SK-N-MC (cell line): ENCODE results near the gene MOAP1.

ENCODE experiments used
- EZH2 ChIP-seq: fragments of 200-600 bp; sonication (generic); IDR thresholded peaks from one replicate; pipeline ENCODE4 v1.6.1; 2017; ENCODE audit warnings: antibody characterized with exemption
- FOXP2 ChIP-seq: optimal IDR thresholded peaks from 2 replicates; pipeline ENCODE3; 2011; ENCODE audit warnings: mild to moderate bottlenecking, moderate library complexity; ENCODE audit not compliant: insufficient read depth; ENCODE audit errors: extremely low read length, control extremely low read depth
- POLR2AphosphoS5 ChIP-seq: IDR thresholded peaks from 2 replicates; pipeline ENCODE4 v1.6.1; 2012; ENCODE audit warnings: mild to moderate bottlenecking, low read depth, low read length, borderline replicate concordance

DNA sequence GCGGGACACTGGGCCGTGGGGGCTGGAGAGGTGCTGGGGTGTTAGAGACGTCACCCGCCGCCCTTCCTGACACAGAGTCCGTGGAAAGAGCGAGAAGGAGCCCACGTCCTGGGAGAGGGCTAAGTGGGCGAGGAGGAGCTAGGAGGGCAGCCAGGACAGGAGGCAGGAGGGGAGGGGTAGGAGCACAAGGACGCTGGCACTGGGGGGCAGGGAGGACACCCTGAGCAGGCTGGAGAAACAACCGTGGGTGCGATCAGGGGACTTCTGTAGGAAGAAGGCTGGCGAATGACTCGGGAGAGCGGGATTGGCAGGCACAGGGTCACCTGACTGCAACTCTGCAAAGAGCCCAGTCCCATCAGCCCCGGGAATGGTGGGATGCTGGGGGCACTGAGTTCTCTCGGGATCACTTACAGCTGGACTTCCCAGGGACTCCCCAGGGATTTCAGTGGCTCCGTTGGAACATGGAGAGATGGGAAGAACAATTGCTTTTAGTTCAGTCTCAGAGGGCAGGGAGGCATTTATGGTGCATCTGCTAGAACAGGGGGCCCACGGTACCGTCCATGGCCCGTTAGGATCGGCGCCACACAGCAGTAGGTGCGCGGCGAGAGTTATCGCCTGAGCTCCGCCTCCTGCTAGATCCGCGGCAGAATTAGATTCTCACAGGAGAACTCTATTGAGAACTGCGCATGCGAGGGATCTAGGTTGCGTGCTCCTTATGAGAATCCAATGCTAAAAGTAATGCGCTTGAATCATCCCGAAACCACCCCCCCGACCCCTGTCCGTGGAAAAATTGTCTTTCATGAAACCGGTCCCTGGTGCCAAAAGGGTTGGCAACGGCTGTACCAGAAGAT, 46.7 kb upstream of the MOAP1 start:
- TF ChIP-seq EZH2 (no peak), POLR2AphosphoS5 (no peak; the same call in 1 of the 2 replicates), FOXP2 (no peak)
